Adipose tissue (tissue), 3 donors: ENCODE data around the gene GOLIM4. TPM values are rescaled to one million over a fixed set of nuclear protein-coding genes. Genes with fewer than 3 reads are reported as not detected.
"Not testable (repeated sequence)": the region's sequence is repeated elsewhere in the genome, so short reads cannot be mapped to it uniquely, and the experiment has no call there.

ENCODE experiments used
- H3K27ac ChIP-seq: one replicate; pipeline ENCODE4 v1.5.1; 2013; ENCODE audit warnings: low read depth, low read length
- WGBS, 3 donors: extraction: QIAGEN DNeasy Blood & Tissue Kit; methylation state at CpG; one replicate each; pipeline ENCODE4 v1.1.7; 2013; 5-methylcytosine and 5-hydroxymethylcytosine counted together
- polyA plus RNA-seq, 3 donors: library from polyadenylated mRNA; stranded (reverse); fragments of 200-250 nt; gene quantifications; one replicate each; pipeline ENCODE4 v1.2.3, GENCODE V29; 2013
- donor health status: healthy with polysubstance abuse.
- donor health status: Bipolar disorder and iron deficiency.
- donor health status: healthy.

Gene GOLIM4
- polyA plus RNA-seq, 3 donors, result 6.4 to 21.9 (median 13.1) TPM

- H3K27ac ChIP-seq, result no peak overlapping the region
- 83 to 89% (median 87%) methylated on average over 3 of the region's 3 CpGs for WGBS, 3 donors
Measured at GRCh38 chr3:168026764-168027163, 69.0 kb downstream of the GOLIM4 start.

- no peak overlapping the region for H3K27ac ChIP-seq
Measured at GRCh38 chr3:168025076-168025475, 70.6 kb downstream of the GOLIM4 start.

- 30 to 79% (median 35%) methylated on average over 5 of the region's 5 CpGs for WGBS, 3 donors
Measured at GRCh38 chr3:168024537-168024941, 71.2 kb downstream of the GOLIM4 start.

GRCh38 chr3:168021737-168022450 is 73.8 kb downstream of the GOLIM4 start:
- 80 to 91% (median 86%) methylated on average over 7 of the region's 7 CpGs for WGBS, 3 donors
- no peak overlapping the region for H3K27ac ChIP-seq

More at GRCh38 chr3:168024537-168024941, 71.2 kb downstream of the GOLIM4 start:
- no peak overlapping the region for H3K27ac ChIP-seq

GRCh38 chr3:168011280-168011679 is 84.4 kb downstream of the GOLIM4 start:
- 84 to 95% (median 84%) methylated on average over 8 to 17 of the region's 17 CpGs for WGBS, 3 donors
- not testable (repeated sequence) for H3K27ac ChIP-seq

- WGBS, 3 donors, result 83 to 94% (median 86%) methylated on average over 2 of the region's 2 CpGs
- H3K27ac ChIP-seq, result no peak overlapping the region
Measured at GRCh38 chr3:168006584-168006983, 89.1 kb downstream of the GOLIM4 start.

- WGBS, 3 donors, result 80 to 86% (median 82%) methylated on average over 4 of the region's 4 CpGs
- H3K27ac ChIP-seq, result no peak overlapping the region
Measured at GRCh38 chr3:168003911-168004310, 91.8 kb downstream of the GOLIM4 start.

- WGBS, 3 donors, result 21 to 30% (median 29%) methylated on average over 1 of the region's 1 CpG
Measured at GRCh38 chr3:168002786-168003368, 92.8 kb downstream of the GOLIM4 start.

GRCh38 chr3:168001244-168001643 is 94.5 kb downstream of the GOLIM4 start:
- WGBS, 3 donors, result 91 to 97% (median 93%) methylated on average over 1 of the region's 1 CpG
- H3K27ac ChIP-seq, result no peak overlapping the region

More at GRCh38 chr3:168002786-168003368, 92.8 kb downstream of the GOLIM4 start:
- no peak overlapping the region for H3K27ac ChIP-seq

GRCh38 chr3:167998253-167998652 is 97.5 kb downstream of the GOLIM4 start:
- no peak overlapping the region for H3K27ac ChIP-seq
- 87 to 93% (median 90%) methylated on average over 5 of the region's 5 CpGs for WGBS, 3 donors

- WGBS, 3 donors, result 90 to 92% (median 90%) methylated on average over 4 of the region's 4 CpGs
Measured at GRCh38 chr3:167996514-167996913, 99.2 kb downstream of the GOLIM4 start.

GRCh38 chr3:167992381-167992780 is 103.3 kb downstream of the GOLIM4 start:
- H3K27ac ChIP-seq, result no peak overlapping the region
- WGBS, 3 donors, result 48 to 93% (median 92%) methylated on average over 1 of the region's 1 CpG

More at GRCh38 chr3:167996514-167996913, 99.2 kb downstream of the GOLIM4 start:
- no peak overlapping the region for H3K27ac ChIP-seq

- 90 to 94% (median 91%) methylated on average over 6 of the region's 6 CpGs for WGBS, 3 donors
- H3K27ac ChIP-seq, result no peak overlapping the region
Measured at GRCh38 chr3:167991213-167991612, 104.5 kb downstream of the GOLIM4 start.

- WGBS, 3 donors, result 79 to 87% (median 85%) methylated on average over 6 of the region's 6 CpGs
- no peak overlapping the region for H3K27ac ChIP-seq
Measured at GRCh38 chr3:167989999-167990398, 105.7 kb downstream of the GOLIM4 start.

- no peak overlapping the region for H3K27ac ChIP-seq
- WGBS, 3 donors, result 54 to 64% (median 54%) methylated on average over 2 of the region's 2 CpGs
Measured at GRCh38 chr3:167989066-167989465, 106.7 kb downstream of the GOLIM4 start.

GRCh38 chr3:167983583-167983982 is 112.1 kb downstream of the GOLIM4 start:
- 76 to 83% (median 80%) methylated on average over 2 of the region's 2 CpGs for WGBS, 3 donors
- no peak overlapping the region for H3K27ac ChIP-seq

GRCh38 chr3:167978486-167978885 is 117.2 kb downstream of the GOLIM4 start:
- whole genome bisulfite sequencing, 3 donors, result 89 to 100% (median 100%) methylated on average over 1 of the region's 1 CpG
- no peak overlapping the region for H3K27ac ChIP-seq

GRCh38 chr3:167978071-167978470 is 117.7 kb downstream of the GOLIM4 start:
- 65 to 72% (median 65%) methylated on average over 3 of the region's 3 CpGs for WGBS, 3 donors
- H3K27ac ChIP-seq, result no peak overlapping the region

GRCh38 chr3:167976516-167977361 is 119.0 kb downstream of the GOLIM4 start:
- H3K27ac ChIP-seq, result no peak overlapping the region
- WGBS, 3 donors, result 49 to 62% (median 54%) methylated on average over 8 of the region's 8 CpGs
